ENCODE data around the gene ALDH7A1. TPM values are rescaled to one million over a fixed set of nuclear protein-coding genes. Genes with fewer than 3 reads are reported as not detected.
A peak's percentile ranks its signal among the peaks of the same experiment; 100 is the strongest.

The ALDH7A1 gene
- total RNA-seq, 1 experiment from 2014 or later, result 176 TPM

DNA sequence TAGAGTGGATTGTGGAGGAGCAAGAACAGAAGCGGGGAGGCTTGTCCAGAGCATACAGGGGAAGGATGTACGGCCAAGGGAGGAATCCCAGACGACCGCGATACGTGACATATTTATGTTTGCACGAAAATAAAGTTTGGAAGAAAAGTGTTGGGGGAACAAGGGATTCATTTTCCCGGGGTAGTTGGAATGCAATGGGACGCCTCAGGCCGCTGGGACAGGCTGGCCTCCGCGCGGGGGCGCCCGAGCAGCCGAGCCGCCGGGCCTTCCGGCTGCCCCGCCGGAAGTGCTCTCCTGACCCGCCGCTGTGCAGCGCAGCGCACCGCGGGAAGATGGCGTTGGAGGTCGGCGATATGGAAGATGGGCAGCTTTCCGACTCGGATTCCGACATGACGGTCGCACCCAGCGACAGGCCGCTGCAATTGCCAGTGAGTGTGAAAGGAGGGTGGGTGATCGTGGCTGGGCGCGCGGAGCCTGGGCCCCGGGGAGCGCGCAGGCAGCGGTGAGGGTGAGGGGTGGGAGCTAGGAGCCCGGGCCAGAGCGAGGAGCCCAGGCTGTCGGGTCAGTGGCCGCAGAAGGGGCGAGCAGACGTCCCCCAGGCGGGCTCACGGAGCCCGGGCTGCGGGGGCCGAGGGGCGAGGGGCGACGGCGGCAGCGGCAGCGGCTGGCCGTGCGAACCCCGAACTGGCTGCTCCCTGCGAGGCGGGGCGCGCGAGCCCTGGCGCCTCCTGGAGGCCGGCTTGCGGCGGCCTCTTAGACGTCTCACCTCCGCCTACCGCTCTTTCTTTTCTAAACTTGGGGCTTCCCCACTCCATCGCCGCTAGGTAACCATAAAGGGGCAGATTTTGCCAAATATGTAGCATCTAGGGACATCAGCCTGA lies 5.9 kb upstream of the ALDH7A1 start, which contains the start of gene PHAX:
PHAX (plus strand) TSS at position 317 of the 881 bp plus-strand sequence; CDS start at position 333, 16 bp downstream.
- peak; percentile 84 for DNase-seq (ENCODE audit: low spot score)
- H3K9me3 Mint-ChIP-seq, result peaks cover 3% of the 10 kb centered on the region; the same call in 1 of the 2 replicates
- POLR2A ChIA-PET, result interaction anchor here (2.5 kb wide), 1 partner anchor 177 kb away, joined by 13 read pairs; no protein-coding TSS in a partner anchor
- H3K4me3 Mint-ChIP-seq, result peak within 1 kb of the TSS; percentile 98
- H3K36me3 Mint-ChIP-seq, result peaks cover 23% of the 10 kb centered on the region
- H3K27ac Mint-ChIP-seq, result peak within 1 kb of the TSS; percentile 97
- CTCF ChIA-PET, result interaction anchor here (0.6 to 2.1 kb wide), 16 partner anchors 10 to 711 kb away, joined by 3 to 13 read pairs (median 4); no protein-coding TSS in a partner anchor
- peak; percentile 90 for ATAC-seq
- H3K27me3 Mint-ChIP-seq (ENCODE audit: low read depth), result no peaks in the 10 kb centered on the region
- H3K4me1 Mint-ChIP-seq, result peaks cover 43% of the 10 kb centered on the region
- TF ChIP-seq, protein P1, sequence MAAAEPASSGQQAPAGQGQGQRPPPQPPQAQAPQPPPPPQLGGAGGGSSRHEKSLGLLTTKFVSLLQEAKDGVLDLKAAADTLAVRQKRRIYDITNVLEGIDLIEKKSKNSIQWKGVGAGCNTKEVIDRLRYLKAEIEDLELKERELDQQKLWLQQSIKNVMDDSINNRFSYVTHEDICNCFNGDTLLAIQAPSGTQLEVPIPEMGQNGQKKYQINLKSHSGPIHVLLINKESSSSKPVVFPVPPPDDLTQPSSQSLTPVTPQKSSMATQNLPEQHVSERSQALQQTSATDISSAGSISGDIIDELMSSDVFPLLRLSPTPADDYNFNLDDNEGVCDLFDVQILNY (CRISPR knock-in tag; IDR thresholded peaks at IDR 0.05), result peak; percentile 82; the same call in 1 of the 2 replicates
- TF ChIP-seq, protein P2, sequence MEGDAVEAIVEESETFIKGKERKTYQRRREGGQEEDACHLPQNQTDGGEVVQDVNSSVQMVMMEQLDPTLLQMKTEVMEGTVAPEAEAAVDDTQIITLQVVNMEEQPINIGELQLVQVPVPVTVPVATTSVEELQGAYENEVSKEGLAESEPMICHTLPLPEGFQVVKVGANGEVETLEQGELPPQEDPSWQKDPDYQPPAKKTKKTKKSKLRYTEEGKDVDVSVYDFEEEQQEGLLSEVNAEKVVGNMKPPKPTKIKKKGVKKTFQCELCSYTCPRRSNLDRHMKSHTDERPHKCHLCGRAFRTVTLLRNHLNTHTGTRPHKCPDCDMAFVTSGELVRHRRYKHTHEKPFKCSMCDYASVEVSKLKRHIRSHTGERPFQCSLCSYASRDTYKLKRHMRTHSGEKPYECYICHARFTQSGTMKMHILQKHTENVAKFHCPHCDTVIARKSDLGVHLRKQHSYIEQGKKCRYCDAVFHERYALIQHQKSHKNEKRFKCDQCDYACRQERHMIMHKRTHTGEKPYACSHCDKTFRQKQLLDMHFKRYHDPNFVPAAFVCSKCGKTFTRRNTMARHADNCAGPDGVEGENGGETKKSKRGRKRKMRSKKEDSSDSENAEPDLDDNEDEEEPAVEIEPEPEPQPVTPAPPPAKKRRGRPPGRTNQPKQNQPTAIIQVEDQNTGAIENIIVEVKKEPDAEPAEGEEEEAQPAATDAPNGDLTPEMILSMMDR (IDR thresholded peaks at IDR 0.05), result peak; percentile 24; the same call in 1 of the 2 replicates
- TF ChIP-seq ELF4 (CRISPR knock-in tag; IDR thresholded peaks at IDR 0.05; ENCODE audit: low read depth) (0 out of 2 replicates have a peak, but pooled peaks have one; percentile 29), CREM (CRISPR knock-in tag; IDR thresholded peaks at IDR 0.05) (peak; percentile 62), FOXK1 (CRISPR knock-in tag; IDR thresholded peaks at IDR 0.05) (peak; percentile 93), ETV6 (CRISPR knock-in tag; IDR thresholded peaks at IDR 0.05) (peak; percentile 88), SP1 (CRISPR knock-in tag; conservative IDR thresholded peaks at IDR 0.05) (peak; percentile 67), ZBTB21 (CRISPR knock-in tag; IDR thresholded peaks at IDR 0.05; ENCODE audit: borderline replicate concordance) (no peak), TEAD4 (CRISPR knock-in tag; IDR thresholded peaks at IDR 0.05) (0 out of 2 replicates have a peak, but pooled peaks have one; percentile 61), FOXP1 (CRISPR knock-in tag; IDR thresholded peaks at IDR 0.05; ENCODE audit: borderline replicate concordance) (peak; percentile 91), ZNF317 (CRISPR knock-in tag; IDR thresholded peaks at IDR 0.05; ENCODE audit: borderline replicate concordance, low read depth) (no peak; the same call in 1 of the 2 replicates), NFYB (CRISPR knock-in tag; conservative IDR thresholded peaks at IDR 0.05; ENCODE audit: low read depth) (no peak)
- TF ChIP-seq, protein P3, sequence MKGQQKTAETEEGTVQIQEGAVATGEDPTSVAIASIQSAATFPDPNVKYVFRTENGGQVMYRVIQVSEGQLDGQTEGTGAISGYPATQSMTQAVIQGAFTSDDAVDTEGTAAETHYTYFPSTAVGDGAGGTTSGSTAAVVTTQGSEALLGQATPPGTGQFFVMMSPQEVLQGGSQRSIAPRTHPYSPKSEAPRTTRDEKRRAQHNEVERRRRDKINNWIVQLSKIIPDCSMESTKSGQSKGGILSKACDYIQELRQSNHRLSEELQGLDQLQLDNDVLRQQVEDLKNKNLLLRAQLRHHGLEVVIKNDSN (CRISPR knock-in tag; IDR thresholded peaks at IDR 0.05), result peak; percentile 35; the same call in 1 of the 2 replicates
- TF ChIP-seq, protein P4, sequence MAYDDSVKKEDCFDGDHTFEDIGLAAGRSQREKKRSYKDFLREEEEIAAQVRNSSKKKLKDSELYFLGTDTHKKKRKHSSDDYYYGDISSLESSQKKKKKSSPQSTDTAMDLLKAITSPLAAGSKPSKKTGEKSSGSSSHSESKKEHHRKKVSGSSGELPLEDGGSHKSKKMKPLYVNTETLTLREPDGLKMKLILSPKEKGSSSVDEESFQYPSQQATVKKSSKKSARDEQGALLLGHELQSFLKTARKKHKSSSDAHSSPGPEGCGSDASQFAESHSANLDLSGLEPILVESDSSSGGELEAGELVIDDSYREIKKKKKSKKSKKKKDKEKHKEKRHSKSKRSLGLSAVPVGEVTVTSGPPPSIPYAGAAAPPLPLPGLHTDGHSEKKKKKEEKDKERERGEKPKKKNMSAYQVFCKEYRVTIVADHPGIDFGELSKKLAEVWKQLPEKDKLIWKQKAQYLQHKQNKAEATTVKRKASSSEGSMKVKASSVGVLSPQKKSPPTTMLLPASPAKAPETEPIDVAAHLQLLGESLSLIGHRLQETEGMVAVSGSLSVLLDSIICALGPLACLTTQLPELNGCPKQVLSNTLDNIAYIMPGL (CRISPR knock-in tag; IDR thresholded peaks at IDR 0.05), result peak; percentile 99
- TF ChIP-seq, protein P5, sequence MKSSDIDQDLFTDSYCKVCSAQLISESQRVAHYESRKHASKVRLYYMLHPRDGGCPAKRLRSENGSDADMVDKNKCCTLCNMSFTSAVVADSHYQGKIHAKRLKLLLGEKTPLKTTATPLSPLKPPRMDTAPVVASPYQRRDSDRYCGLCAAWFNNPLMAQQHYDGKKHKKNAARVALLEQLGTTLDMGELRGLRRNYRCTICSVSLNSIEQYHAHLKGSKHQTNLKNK (CRISPR knock-in tag; IDR thresholded peaks at IDR 0.05), result no peak
- TF ChIP-seq, protein P6, sequence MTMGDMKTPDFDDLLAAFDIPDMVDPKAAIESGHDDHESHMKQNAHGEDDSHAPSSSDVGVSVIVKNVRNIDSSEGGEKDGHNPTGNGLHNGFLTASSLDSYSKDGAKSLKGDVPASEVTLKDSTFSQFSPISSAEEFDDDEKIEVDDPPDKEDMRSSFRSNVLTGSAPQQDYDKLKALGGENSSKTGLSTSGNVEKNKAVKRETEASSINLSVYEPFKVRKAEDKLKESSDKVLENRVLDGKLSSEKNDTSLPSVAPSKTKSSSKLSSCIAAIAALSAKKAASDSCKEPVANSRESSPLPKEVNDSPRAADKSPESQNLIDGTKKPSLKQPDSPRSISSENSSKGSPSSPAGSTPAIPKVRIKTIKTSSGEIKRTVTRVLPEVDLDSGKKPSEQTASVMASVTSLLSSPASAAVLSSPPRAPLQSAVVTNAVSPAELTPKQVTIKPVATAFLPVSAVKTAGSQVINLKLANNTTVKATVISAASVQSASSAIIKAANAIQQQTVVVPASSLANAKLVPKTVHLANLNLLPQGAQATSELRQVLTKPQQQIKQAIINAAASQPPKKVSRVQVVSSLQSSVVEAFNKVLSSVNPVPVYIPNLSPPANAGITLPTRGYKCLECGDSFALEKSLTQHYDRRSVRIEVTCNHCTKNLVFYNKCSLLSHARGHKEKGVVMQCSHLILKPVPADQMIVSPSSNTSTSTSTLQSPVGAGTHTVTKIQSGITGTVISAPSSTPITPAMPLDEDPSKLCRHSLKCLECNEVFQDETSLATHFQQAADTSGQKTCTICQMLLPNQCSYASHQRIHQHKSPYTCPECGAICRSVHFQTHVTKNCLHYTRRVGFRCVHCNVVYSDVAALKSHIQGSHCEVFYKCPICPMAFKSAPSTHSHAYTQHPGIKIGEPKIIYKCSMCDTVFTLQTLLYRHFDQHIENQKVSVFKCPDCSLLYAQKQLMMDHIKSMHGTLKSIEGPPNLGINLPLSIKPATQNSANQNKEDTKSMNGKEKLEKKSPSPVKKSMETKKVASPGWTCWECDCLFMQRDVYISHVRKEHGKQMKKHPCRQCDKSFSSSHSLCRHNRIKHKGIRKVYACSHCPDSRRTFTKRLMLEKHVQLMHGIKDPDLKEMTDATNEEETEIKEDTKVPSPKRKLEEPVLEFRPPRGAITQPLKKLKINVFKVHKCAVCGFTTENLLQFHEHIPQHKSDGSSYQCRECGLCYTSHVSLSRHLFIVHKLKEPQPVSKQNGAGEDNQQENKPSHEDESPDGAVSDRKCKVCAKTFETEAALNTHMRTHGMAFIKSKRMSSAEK (CRISPR knock-in tag; IDR thresholded peaks at IDR 0.05; ENCODE audit: borderline replicate concordance), result no peak
- TF ChIP-seq, protein P7, sequence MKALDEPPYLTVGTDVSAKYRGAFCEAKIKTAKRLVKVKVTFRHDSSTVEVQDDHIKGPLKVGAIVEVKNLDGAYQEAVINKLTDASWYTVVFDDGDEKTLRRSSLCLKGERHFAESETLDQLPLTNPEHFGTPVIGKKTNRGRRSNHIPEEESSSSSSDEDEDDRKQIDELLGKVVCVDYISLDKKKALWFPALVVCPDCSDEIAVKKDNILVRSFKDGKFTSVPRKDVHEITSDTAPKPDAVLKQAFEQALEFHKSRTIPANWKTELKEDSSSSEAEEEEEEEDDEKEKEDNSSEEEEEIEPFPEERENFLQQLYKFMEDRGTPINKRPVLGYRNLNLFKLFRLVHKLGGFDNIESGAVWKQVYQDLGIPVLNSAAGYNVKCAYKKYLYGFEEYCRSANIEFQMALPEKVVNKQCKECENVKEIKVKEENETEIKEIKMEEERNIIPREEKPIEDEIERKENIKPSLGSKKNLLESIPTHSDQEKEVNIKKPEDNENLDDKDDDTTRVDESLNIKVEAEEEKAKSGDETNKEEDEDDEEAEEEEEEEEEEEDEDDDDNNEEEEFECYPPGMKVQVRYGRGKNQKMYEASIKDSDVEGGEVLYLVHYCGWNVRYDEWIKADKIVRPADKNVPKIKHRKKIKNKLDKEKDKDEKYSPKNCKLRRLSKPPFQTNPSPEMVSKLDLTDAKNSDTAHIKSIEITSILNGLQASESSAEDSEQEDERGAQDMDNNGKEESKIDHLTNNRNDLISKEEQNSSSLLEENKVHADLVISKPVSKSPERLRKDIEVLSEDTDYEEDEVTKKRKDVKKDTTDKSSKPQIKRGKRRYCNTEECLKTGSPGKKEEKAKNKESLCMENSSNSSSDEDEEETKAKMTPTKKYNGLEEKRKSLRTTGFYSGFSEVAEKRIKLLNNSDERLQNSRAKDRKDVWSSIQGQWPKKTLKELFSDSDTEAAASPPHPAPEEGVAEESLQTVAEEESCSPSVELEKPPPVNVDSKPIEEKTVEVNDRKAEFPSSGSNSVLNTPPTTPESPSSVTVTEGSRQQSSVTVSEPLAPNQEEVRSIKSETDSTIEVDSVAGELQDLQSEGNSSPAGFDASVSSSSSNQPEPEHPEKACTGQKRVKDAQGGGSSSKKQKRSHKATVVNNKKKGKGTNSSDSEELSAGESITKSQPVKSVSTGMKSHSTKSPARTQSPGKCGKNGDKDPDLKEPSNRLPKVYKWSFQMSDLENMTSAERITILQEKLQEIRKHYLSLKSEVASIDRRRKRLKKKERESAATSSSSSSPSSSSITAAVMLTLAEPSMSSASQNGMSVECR (CRISPR knock-in tag; IDR thresholded peaks at IDR 0.05; ENCODE audit: borderline replicate concordance), result peak; percentile 69; the same call in 1 of the 2 replicates
- TF ChIP-seq, protein P8, sequence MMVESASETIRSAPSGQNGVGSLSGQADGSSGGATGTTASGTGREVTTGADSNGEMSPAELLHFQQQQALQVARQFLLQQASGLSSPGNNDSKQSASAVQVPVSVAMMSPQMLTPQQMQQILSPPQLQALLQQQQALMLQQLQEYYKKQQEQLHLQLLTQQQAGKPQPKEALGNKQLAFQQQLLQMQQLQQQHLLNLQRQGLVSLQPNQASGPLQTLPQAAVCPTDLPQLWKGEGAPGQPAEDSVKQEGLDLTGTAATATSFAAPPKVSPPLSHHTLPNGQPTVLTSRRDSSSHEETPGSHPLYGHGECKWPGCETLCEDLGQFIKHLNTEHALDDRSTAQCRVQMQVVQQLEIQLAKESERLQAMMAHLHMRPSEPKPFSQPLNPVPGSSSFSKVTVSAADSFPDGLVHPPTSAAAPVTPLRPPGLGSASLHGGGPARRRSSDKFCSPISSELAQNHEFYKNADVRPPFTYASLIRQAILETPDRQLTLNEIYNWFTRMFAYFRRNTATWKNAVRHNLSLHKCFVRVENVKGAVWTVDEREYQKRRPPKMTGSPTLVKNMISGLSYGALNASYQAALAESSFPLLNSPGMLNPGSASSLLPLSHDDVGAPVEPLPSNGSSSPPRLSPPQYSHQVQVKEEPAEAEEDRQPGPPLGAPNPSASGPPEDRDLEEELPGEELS (CRISPR knock-in tag; IDR thresholded peaks at IDR 0.05), result peak; percentile 81; the same call in 1 of the 2 replicates

All from WTC11 (cell line).